ENCODE data around the gene DGKB.

DNA sequence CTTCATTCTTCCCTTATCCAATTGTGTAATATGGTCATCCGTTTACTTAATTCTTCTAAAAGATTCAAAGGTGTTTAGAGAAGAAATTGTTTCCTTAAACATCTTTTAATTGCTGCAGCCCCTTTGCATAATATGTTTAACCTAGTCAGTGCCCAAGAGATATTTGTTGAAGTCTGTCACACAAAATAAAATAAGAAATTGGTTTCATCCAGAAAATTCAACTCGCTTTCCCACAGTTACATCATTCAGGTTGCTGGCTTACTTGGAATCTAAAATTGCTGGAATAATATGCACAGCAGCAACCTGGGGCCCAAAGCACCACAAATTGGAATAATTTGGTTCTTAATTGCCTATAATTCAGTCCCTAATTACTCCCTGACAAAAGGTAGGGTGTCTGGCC is 758.0 kb downstream of the DGKB start:
- TF ChIP-seq YY1 (IDR thresholded peaks at IDR 0.05; ENCODE audit: insufficient read depth, insufficient read length): no peak
- TF ChIP-seq ZNF274 (IDR thresholded peaks at IDR 0.05; ENCODE audit: low read depth, low read length): no peak

All from NT2/D1 (cell line).